T-helper 1 cell (primary cell): ENCODE measurements around the gene TTC21B.
"Not testable (repeated sequence)": the region's sequence is repeated elsewhere in the genome, so short reads cannot be mapped to it uniquely, and the experiment has no call there.

Experiments used
- DNase-seq, 5 donors: peaks; one replicate each; pipeline ENCODE4 v3.0.0-alpha.2; 2012 to 2020

Gene TTC21B

GRCh38 chr2:165877565-165878550, 75.7 kb downstream of the TTC21B start:
- peak in 1 of 5 donors; percentile 53 for DNase-seq

GRCh38 chr2:165876712-165877111, 76.9 kb downstream of the TTC21B start:
- DNase-seq, result peak in 1 of 5 donors; percentile 8

DNA sequence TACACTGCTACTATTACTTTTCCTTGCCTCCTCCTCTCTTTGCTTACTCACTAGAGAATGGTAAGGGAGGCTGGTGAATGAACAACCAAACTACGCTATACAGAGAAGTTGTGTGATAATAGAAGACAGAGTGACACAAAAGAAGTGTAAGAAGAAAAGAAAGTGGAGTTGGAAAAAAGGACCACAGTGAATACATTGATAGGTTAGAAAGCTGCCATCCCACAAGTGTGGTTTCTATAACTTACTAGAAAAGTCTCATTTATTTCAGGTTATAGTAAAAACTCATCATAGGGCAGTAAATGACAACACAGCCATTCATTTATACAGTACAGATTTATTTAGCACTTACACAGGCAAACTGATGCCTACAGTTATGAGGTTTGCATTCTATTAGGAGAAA, 77.3 kb downstream of the TTC21B start:
- DNase-seq, result no peak

DNA sequence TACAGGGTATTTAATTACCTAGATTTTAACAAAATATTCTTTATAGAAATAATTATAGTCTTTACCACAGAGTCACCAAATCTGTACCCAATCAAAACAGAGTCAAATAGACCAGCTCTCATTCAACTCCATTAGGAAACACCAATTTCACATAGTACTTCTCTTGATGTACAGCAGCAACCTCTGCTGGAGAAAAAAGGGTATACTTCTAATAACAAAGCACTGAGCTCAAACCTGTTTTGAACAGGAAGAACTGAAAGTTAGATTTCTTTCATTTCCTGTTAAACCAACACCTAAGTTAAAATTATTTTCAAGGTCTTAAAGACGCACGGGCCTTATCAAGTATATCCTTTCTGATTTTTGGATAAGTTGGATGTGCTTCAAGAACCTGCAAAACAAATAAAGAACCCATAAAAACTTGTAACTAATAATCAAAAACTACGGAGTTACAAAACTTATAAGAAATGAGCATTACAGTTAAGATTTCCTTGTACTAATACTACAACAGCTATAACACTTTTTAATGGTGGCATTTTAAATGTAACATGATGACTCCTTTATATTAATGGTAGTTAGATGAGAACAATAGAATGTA, 79.0 kb downstream of the TTC21B start:
- peak in 2 of 5 donors; percentile 1 to 73 for DNase-seq

DNA sequence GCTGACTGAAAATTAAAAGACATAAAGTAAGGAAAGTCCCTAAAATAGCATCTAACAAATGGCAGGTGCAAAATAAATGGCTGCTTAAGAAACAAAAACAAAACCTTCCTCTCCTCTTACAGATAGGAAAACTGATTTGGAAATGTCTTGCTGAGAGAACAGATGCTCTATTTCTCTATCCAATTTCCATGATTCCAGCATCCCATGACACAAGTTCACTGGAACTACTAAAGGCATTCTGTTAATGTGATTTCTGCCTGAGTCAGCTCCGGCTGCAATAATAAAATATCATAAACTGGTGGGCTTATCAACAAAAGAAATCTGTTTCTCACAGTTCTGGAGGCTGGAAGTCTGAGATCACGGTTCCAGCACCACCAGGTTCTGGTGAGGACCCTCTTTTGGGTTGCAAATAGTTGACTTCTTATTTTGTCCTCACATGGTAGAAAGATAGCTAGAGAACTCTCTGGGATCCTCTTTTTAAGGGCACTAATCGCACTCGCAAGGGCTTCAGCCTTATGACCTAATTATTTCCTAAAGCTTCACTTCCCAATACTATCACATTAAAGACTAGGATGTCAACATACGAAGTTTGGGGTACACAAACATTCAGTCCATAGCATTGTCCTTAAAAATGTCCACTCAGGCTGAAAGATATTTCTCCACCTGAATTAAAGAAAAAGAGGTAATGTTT, 81.3 kb downstream of the TTC21B start:
- no peak for DNase-seq

- no peak for DNase-seq
Measured at GRCh38 chr2:165871025-165871424, 82.6 kb downstream of the TTC21B start.

DNA sequence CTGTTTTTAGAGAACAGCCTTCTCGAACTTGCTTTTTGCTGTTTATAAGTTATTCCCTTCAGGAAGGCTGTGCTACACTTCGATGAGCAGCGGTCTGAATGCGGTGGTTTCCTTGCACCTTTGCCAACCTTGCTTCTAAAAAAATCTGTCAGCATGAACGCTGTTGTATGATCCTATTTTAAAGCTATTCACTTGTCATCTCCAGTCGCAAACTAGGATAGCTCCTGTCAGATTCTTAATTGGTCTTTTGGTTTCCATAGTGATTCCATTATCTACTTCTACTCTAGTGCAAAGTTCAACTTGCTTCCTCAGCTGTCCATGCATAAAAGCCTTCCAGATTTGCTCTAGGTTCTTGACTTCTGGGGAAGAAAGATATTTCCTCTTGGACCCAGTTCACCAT, 83.2 kb downstream of the TTC21B start:
- DNase-seq, result no peak

DNA sequence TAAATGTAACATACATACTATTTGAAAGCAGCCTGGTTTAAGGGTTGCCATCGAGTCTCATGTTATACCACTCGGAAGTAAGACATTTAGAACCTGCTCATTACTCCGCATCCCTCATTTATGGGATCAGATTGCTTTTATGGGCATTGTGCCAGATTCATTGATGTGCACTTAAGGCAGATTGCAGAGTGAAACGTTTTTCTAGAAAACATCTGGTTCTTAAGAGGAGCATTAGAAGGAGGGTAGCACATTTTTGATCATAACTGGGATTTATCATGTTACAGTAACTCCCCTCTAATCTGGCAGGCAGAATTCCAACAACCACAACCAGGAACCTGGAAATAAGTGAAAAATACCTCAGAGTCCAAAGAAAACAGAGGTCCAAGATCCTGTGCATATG, 85.4 kb downstream of the TTC21B start:
- DNase-seq, result no peak

DNA sequence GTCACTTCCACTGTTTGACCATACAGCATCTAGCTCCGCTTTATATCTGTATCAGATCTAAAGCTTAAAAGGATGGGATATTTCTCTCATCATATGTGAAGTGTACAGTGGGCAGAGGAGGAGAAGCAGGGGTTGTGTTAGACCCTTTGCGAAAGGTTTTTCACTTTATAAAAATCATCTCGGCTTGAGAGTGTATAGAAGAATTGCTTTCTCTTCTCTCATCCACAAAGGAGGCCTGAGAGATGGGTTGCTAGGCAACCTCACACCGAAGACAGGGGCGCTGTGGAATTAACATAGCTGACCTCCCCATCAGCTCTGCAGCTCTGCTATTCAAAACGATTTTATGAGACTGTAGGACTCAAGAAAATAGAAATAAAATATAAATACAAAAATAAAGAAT, 89.3 kb downstream of the TTC21B start:
- DNase-seq, result no peak

GRCh38 chr2:165863810-165864261, 89.7 kb downstream of the TTC21B start:
- peak in 1 of 5 donors; percentile 21 for DNase-seq

- DNase-seq, result not testable (repeated sequence)
Measured at GRCh38 chr2:165861083-165861482, 92.5 kb downstream of the TTC21B start.

DNA sequence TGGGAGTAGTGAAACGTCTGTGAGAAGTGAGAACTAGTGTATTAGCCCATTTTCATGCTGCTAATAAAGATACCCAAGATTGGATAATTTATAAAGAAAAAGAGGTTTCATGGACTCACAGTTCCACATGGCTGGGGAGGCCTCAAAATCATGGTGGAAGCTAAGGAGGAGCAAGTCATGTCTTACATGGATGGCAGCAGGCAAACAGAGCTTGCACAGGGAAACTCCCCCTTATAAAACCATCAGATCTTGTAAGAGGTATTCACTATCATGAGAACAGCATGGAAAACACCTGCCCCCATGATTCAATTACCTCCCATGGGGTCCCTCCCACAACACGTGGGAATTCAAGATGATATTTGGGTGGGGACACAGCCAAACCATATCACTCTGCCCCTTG, 93.9 kb downstream of the TTC21B start:
- not testable (repeated sequence) for DNase-seq

DNA sequence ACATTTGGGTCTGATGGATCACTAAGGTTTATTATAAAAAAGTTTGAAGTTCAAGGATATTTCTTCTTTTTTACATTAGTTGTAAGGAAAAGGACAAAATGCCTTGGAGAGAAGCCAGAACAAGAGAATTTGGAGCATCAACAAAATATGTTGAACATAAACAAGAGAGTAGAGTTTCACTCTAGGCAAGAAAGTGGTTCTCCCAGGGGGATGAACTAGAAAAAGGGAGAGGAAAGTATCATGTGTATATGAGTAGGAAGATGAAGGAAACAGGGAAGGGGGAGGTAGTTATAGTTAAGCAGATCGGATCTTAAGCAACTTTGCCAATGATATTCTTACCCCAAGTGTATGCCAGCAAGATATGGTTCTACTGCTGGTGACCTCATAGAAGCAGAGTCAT, 95.7 kb downstream of the TTC21B start:
- no peak for DNase-seq

GRCh38 chr2:165852394-165852793, 101.2 kb downstream of the TTC21B start:
- DNase-seq, result no peak

- DNase-seq, result no peak
Measured at GRCh38 chr2:165847001-165847400, 106.6 kb downstream of the TTC21B start.

- no peak for DNase-seq
Measured at GRCh38 chr2:165846056-165846455, 107.5 kb downstream of the TTC21B start.

DNA sequence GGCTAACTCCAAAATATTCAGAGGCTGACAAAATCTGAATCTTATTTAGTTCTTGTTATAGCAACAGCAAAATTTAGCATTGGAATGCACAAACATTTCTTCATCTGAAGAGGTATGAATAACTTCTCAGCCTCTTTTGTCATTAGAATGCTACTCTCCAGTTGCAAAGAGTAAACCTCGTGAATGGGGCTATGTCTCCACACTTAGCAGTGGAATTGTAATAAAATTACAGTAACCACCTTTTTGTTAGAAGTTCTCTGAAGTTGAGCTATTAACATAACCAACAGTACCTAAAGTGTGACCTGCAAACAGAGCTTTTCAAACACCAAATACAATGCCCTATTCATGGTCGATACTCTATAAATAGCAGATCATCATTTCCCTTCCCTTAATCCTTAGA, 109.4 kb downstream of the TTC21B start:
- DNase-seq, result no peak

DNA sequence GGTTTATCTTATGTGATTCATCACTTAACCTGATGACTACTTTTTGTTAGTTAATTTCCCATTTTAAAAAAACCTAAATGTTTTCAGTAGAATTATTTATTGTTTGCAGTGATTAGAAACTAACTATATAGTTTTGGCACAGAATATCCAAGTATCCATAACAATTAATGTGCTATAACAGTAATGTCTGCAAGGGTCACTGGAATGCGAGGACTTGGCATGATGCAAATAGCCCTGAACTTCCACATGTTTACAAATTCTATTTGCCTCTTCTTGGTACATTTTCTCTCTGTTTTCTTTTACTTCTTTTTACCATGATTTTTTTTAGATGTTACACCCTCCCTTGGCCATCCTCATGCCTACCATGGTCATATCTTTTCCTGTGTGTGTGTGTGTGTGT, 110.2 kb downstream of the TTC21B start:
- no peak for DNase-seq

DNA sequence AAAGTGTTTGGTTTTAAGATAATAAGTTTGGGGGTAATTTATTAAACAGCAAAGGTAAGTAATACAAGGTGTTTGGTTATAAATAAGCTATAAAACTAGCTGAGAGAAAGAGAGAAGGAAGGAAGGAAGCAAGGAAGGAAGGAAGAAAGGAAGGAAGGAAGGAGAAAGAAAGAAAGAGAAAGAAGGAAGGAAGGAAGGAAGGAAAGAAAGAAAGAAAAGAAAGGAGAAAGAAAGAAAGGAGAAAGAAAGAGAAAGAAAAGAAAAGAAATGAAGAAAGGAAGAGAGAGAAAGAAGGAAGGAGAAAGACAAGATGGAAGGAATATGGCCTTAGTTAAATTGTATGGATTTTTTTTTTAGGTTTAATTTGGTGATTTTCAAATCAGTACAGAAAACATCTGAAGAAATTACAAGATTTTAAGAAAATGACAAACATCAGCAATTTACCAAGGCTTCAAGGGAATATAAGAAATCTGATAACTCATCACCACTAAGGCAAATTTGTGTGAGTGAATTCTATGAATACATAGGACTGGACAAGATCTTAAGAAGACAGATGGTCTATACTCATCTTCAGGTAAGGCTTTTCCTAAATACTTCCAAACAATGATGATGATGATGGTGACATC, 113.1 kb downstream of the TTC21B start:
- no peak for DNase-seq

DNA sequence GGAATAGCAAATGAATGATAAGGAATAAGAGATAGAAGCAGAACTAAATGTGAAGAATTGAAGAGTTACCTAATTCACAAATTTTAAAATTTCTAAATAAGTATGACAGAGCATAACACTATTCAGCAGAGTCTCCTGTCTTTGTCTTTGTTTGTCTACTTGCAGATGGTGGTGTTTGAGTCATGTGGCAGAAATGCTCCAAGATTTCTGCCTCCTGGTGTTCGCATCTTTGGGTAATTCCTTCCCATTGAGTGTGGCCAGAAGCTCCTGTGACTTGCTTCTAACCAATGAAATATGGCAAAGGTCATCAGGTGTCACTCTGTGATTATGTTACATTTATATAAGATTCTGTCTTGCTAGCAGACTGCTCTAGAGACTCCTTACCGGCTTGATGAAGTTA, 114.0 kb downstream of the TTC21B start:
- no peak for DNase-seq

GRCh38 chr2:165837122-165837521, 116.5 kb downstream of the TTC21B start:
- no peak for DNase-seq

DNA sequence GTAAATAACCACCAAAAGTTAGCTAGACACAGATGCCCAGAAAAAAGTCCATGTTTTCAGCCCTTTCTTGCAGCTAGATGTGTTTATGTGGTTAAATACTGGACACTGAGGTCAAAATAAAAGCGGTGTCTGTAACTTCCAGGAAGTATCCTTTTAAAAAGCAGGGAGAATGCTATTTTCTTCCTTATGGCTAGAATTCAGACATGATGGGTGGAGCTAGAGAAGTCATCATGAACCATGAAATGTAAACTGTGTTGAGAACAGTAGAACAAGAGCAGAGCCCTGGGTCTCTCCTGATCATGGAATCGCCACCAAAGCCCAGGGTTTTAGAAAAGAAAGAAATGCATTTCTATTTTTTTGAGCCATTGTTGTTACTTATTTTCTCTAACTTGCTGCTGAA, 118.2 kb downstream of the TTC21B start:
- DNase-seq, result no peak

- no peak for DNase-seq
Measured at GRCh38 chr2:165833156-165833555, 120.4 kb downstream of the TTC21B start.
